Measurements from ENCODE around the gene ARL5A. TPM values are rescaled to one million over a fixed set of nuclear protein-coding genes. Genes with fewer than 3 reads are reported as not detected.

Gene ARL5A
- total RNA-seq (2022; extraction: Qiagen RNA extraction) = 17.8 to 26.6 TPM (median 24.3 TPM) in 5 replicates

GRCh38 chr2:151828143-151828889, at the start of gene ARL5A:
ARL5A (minus strand) TSS chr2:151828421; CDS start chr2:151828176, 245 bp downstream.

Other genes starting within 250 kb of the ARL5A start
- 0.20 to 0.47 TPM (median 0.36 TPM) in 5 replicates for gene NEB, start 93.9 kb downstream of the ARL5A start, total RNA-seq (2022; extraction: Qiagen RNA extraction)

All from A549 treated with Hydrocortisone at 1 μM for 4 hours (cell line).